OCI-LY7 (cell line): ENCODE data around the gene COL15A1. TPM values are rescaled to one million over a fixed set of nuclear protein-coding genes. Genes with fewer than 3 reads are reported as not detected.

ENCODE experiments used
- BruUV-seq: library from RNA; stranded (reverse); fragments of 400-500 nt; replicated peaks from 2 replicates; lab custom pipeline; 2021; lab: Mats Ljungman, UMichigan
- CTCF ChIA-PET: fragments of 300-600 bp; sonication (Branson Sonifier 250); formaldehyde crosslinking; loops from one replicate; lab custom pipeline; 2022; ENCODE audit warnings: antibody characterized with exemption; ENCODE audit not compliant: unreplicated experiment; lab: Charles Lee
- POLR2A ChIA-PET: fragments of 300-600 bp; sonication (Branson Sonifier 250); formaldehyde crosslinking; loops from one replicate; lab custom pipeline; 2022; ENCODE audit warnings: antibody characterized with exemption; lab: Charles Lee
- DNase-seq: peaks from one replicate; pipeline ENCODE4 v3.0.0-alpha.2; 2015; ENCODE audit warnings: low spot score
- H2AFZ ChIP-seq: fragments of 200-600 bp; sonication (generic), shearing (Covaris generic); 2 replicates; pipeline ENCODE4 v1.6.1; 2014; ENCODE audit warnings: mild to moderate bottlenecking, antibody characterized with exemption, low read length, moderate library complexity
- H3K27ac ChIP-seq: fragments of 200-600 bp; sonication (generic); 2 replicates; pipeline ENCODE4 v1.5.1; 2014; ENCODE audit warnings: mixed run types, low read depth, mild to moderate bottlenecking, moderate library complexity, low read length, inconsistent platforms; ENCODE audit not compliant: poor library complexity, severe bottlenecking
- H3K36me3 ChIP-seq: fragments of 200-600 bp; sonication (generic); 2 replicates; pipeline ENCODE4 v1.6.1; 2014; ENCODE audit warnings: mild to moderate bottlenecking, antibody characterized with exemption, low read length, moderate library complexity, mixed read lengths; ENCODE audit not compliant: insufficient read depth
- H3K4me1 ChIP-seq: fragments of 200-600 bp; sonication (generic); 2 replicates; pipeline ENCODE4 v1.5.1; 2014; ENCODE audit warnings: mild to moderate bottlenecking, low read length; ENCODE audit not compliant: insufficient read depth, poor library complexity, severe bottlenecking
- H3K4me2 ChIP-seq: fragments of 200-600 bp; sonication (generic); 2 replicates; pipeline ENCODE4 v1.6.1; 2014; ENCODE audit warnings: mild to moderate bottlenecking, low read length
- H3K4me3 ChIP-seq: fragments of 200-600 bp; sonication (generic); 2 replicates; pipeline ENCODE4 v1.5.1; 2014; ENCODE audit warnings: mild to moderate bottlenecking, low read depth, low read length; ENCODE audit not compliant: poor library complexity, severe bottlenecking
- H3K79me2 ChIP-seq: fragments of 200-600 bp; sonication (generic); 2 replicates; pipeline ENCODE4 v1.6.1; 2016; ENCODE audit warnings: low read depth, mild to moderate bottlenecking, low read length, moderate library complexity, mixed read lengths; ENCODE audit not compliant: insufficient read depth
- H3K9me2 ChIP-seq: fragments of 200-600 bp; sonication (generic); 2 replicates; pipeline ENCODE4 v1.6.1; 2016; ENCODE audit warnings: mild to moderate bottlenecking, low read length, mixed read lengths; ENCODE audit not compliant: insufficient read depth
- H3K9me3 ChIP-seq: fragments of 200-600 bp; sonication (generic); 2 replicates; pipeline ENCODE4 v1.6.1; 2014; ENCODE audit warnings: mild to moderate bottlenecking, mixed run types, low read length, mixed read lengths
- H4K20me1 ChIP-seq: fragments of 200-600 bp; sonication (generic); 2 replicates; pipeline ENCODE4 v1.6.1; 2014; ENCODE audit warnings: mild to moderate bottlenecking, antibody characterized with exemption, low read length, moderate library complexity, mixed read lengths; ENCODE audit not compliant: insufficient read depth
- EZH2phosphoT487 ChIP-seq: fragments of 200-600 bp; sonication (generic); IDR thresholded peaks from 2 replicates; pipeline ENCODE4 v1.6.1; 2018; ENCODE audit warnings: low read depth, borderline replicate concordance, mild to moderate bottlenecking, mixed run types, antibody characterized with exemption, low read length, moderate library complexity, mixed read lengths
- intact Hi-C: fragments of 100-400 bp; cut with micrococcal nuclease; formaldehyde crosslinking; loops from one replicate; pipeline ENCODE4 v1.10.0; 2022; ENCODE audit not compliant: unreplicated experiment
- total RNA-seq, 2 experiments: library from RNA; depleted of rRNA in 1 of 2; stranded (reverse); fragments of >200 nt in 1 of 2; shearing (Covaris generic) in 1 of 2; gene quantifications; 2 replicates each; pipeline ENCODE4 v1.2.3, GENCODE V29; 2014 to 2022
- TF ChIP-seq, protein P1 (sequence below): fragments of 200-600 bp; sonication (generic); conservative IDR thresholded peaks from 2 replicates; pipeline ENCODE4 v1.5.1; 2014; ENCODE audit warnings: mild to moderate bottlenecking, antibody characterized with exemption, low read length, moderate library complexity, mixed read lengths

Gene COL15A1
- total RNA-seq, 2 experiments from 2014 or later: not detected

DNA sequence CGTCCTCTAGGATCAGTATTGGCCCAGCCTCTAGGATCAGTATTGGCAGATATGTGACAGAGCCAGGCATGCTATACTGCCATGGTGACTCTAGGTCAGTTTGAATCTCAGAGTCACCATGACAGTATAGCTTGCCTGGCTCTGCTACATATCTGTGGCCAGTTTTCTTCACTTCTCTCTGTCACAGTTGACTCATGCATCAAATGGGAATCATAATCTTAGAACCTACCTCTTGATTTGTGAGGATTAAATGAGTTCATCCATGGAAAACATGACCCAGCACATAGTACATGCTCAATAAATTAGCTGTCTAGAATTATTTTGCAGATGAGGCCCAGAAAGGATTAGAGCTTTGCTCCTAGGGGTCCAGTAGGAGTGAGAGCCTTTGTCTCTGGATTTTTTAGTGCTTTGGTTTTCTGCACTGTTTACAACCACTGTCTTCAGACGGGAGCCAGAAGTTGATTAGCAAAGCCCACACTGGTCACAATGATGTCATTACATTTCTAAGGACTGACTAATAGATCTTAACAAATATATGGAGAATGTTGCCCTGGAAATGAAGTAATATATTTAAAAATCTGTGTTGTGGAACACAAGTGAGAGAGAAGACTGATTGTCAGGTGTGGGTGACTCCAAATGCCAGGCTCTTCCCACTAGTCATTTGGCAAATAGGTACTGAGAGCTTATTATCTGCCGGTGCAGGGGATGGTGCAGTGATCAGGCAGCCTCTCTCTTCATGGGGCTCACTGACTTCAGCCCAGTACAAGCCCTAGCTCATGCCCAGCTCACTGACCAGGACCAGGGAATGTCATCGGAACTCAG is 76.0 kb downstream of the COL15A1 start:
- Histone ChIP-seq H3K4me3 (no peak overlapping the region), H3K79me2 (no peaks in the 10 kb centered on the region), H3K4me1 (no peaks in the 10 kb centered on the region), H2AFZ (no peak overlapping the region), H4K20me1 (no peaks in the 10 kb centered on the region), H3K27ac (no peak overlapping the region), H3K9me3 (no peaks in the 10 kb centered on the region), H3K9me2 (no peaks in the 10 kb centered on the region), H3K4me2 (no peak overlapping the region), H3K36me3 (no peaks in the 10 kb centered on the region)
- no peak for DNase-seq
- no TSS peak for BruUV-seq
- ChIA-PET POLR2A (interaction anchor here (0.9 to 1.5 kb wide), 2 partner anchors 15 to 40 kb away, joined by 3 to 8 read pairs; no protein-coding TSS in a partner anchor), CTCF (no interaction called here)
- no peak for TF ChIP-seq EZH2phosphoT487
- TF ChIP-seq, protein P1, sequence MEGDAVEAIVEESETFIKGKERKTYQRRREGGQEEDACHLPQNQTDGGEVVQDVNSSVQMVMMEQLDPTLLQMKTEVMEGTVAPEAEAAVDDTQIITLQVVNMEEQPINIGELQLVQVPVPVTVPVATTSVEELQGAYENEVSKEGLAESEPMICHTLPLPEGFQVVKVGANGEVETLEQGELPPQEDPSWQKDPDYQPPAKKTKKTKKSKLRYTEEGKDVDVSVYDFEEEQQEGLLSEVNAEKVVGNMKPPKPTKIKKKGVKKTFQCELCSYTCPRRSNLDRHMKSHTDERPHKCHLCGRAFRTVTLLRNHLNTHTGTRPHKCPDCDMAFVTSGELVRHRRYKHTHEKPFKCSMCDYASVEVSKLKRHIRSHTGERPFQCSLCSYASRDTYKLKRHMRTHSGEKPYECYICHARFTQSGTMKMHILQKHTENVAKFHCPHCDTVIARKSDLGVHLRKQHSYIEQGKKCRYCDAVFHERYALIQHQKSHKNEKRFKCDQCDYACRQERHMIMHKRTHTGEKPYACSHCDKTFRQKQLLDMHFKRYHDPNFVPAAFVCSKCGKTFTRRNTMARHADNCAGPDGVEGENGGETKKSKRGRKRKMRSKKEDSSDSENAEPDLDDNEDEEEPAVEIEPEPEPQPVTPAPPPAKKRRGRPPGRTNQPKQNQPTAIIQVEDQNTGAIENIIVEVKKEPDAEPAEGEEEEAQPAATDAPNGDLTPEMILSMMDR: no peak
- intact Hi-C loops: no loop called here

DNA sequence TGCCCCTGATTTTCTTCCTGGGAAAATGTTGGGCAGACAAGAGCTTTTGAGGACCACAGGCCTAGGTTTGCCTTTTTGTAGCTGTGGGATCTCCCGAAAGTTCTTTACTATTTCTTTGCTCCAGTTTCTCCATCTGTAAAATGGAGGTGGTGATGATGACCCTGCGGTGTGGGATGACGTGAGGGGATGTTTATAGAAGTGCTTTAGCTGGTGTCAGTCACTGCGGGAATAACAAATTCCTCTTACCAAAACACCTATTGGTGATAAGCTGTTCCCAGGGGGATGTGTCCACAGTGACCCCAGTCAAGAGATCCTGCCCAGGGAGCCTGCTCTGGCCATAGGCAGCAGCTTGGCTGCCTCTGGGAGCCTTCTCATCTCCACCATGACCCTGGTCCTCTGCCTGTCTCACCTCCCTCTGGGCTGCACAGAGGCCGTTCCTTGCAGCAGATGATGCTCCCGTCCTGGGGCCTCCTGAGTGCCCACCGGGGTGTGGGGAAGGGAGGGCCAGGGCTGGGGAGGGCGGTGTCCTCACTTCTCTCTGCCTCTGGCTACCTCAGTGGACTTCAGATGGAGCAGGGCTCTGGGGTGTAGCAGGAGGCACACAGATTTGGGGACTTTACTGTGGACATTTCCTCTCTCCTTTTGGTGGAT is 77.2 kb downstream of the COL15A1 start:
- no TSS peak for BruUV-seq
- H3K9me2 ChIP-seq: no peaks in the 10 kb centered on the region
- H2AFZ ChIP-seq: no peak overlapping the region
- TF ChIP-seq EZH2phosphoT487: no peak
- TF ChIP-seq, protein P1: no peak
- CTCF ChIA-PET: no interaction called here
- H3K79me2 ChIP-seq: no peaks in the 10 kb centered on the region
- no peak overlapping the region for H3K4me2 ChIP-seq
- no peaks in the 10 kb centered on the region for H4K20me1 ChIP-seq
- POLR2A ChIA-PET: no interaction called here
- H3K27ac ChIP-seq: no peak overlapping the region
- no peaks in the 10 kb centered on the region for H3K36me3 ChIP-seq
- no peak overlapping the region for H3K4me3 ChIP-seq
- H3K9me3 ChIP-seq: no peaks in the 10 kb centered on the region
- no peak for DNase-seq
- intact Hi-C loops: no loop called here
- no peaks in the 10 kb centered on the region for H3K4me1 ChIP-seq

DNA sequence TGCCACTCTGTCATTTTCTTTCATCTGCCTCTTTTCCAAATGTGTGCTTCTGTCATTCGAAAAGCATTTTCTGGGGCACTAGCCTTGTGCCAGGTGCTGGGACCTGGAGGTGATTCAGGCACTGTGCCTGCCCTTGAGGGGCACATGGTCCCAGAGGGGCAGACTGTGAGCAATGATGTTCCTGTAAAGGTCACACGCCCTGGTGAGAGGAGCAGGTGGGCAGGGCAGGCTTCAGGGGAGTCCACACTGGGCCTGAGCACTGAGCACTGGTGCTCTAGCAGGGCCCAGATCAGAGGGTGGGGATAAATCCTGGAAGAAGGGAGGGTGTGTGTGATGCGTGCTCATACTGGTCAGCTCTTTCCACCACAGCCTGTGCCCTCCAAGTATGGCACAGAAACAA is 77.8 kb downstream of the COL15A1 start:
- no peaks in the 10 kb centered on the region for H3K9me2 ChIP-seq
- intact Hi-C loops: no loop called here
- H3K4me2 ChIP-seq: no peak overlapping the region
- no peak overlapping the region for H3K27ac ChIP-seq
- H3K4me1 ChIP-seq: no peaks in the 10 kb centered on the region
- no peaks in the 10 kb centered on the region for H3K9me3 ChIP-seq
- BruUV-seq: no TSS peak
- CTCF ChIA-PET: no interaction called here
- no peaks in the 10 kb centered on the region for H3K79me2 ChIP-seq
- no peak for TF ChIP-seq EZH2phosphoT487
- TF ChIP-seq, protein P1: no peak
- H2AFZ ChIP-seq: no peak overlapping the region
- H3K4me3 ChIP-seq: no peak overlapping the region
- H4K20me1 ChIP-seq: no peaks in the 10 kb centered on the region
- DNase-seq: no peak
- H3K36me3 ChIP-seq: no peaks in the 10 kb centered on the region
- POLR2A ChIA-PET: no interaction called here
